ENCODE results near the gene LRP1B.

The LRP1B gene

GRCh38 chr2:141038341-141038740 lies 1092.5 kb downstream of the LRP1B start:
- H3K27ac ChIP-seq, result no peak overlapping the region
- no peak for TF ChIP-seq CTCF (conservative IDR thresholded peaks at IDR 0.05)

GRCh38 chr2:141037361-141037760 lies 1093.5 kb downstream of the LRP1B start:
- H3K27ac ChIP-seq, result no peak overlapping the region
- no peak for TF ChIP-seq CTCF (conservative IDR thresholded peaks at IDR 0.05)

- H3K27ac ChIP-seq, result no peak overlapping the region
- TF ChIP-seq CTCF (conservative IDR thresholded peaks at IDR 0.05), result no peak
Measured at GRCh38 chr2:141035846-141036420, 1094.9 kb downstream of the LRP1B start.

GRCh38 chr2:141029428-141030078 lies 1101.3 kb downstream of the LRP1B start:
- no peak for TF ChIP-seq CTCF (conservative IDR thresholded peaks at IDR 0.05)
- no peak overlapping the region for H3K27ac ChIP-seq

- TF ChIP-seq CTCF (conservative IDR thresholded peaks at IDR 0.05), result no peak
- H3K27ac ChIP-seq, result no peak overlapping the region
Measured at GRCh38 chr2:141027221-141027620, 1103.6 kb downstream of the LRP1B start.

- no peak for TF ChIP-seq CTCF (conservative IDR thresholded peaks at IDR 0.05)
- no peak overlapping the region for H3K27ac ChIP-seq
Measured at GRCh38 chr2:141021611-141022010, 1109.2 kb downstream of the LRP1B start.

GRCh38 chr2:141021109-141021508 lies 1109.7 kb downstream of the LRP1B start:
- H3K27ac ChIP-seq, result no peak overlapping the region
- TF ChIP-seq CTCF (conservative IDR thresholded peaks at IDR 0.05), result no peak
